ENCODE measurements around the gene MYO1D.

The MYO1D gene

DNA sequence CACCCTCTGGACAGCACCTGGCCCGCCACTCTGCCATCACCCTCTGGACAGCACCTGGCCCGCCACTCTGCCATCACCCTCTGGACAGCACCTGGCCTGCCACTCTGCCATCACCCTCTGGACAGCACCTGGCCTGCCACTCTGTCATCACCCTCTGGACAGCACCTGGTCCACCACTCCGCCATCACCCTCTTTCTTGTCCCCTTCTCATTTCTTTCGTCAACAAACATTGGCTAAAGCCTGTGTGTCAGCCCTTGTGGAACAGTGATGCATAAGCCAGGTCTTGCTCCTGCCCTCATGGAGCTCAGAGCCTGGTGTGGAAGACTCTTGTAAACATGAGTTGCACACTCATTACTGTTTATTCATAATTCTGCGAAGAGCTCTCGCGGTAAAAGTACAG, 358.9 kb downstream of the MYO1D start:
- no peak for DNase-seq (ENCODE audit: extremely low read depth in 1 of 2, low read depth in 1 of 2)

DNA sequence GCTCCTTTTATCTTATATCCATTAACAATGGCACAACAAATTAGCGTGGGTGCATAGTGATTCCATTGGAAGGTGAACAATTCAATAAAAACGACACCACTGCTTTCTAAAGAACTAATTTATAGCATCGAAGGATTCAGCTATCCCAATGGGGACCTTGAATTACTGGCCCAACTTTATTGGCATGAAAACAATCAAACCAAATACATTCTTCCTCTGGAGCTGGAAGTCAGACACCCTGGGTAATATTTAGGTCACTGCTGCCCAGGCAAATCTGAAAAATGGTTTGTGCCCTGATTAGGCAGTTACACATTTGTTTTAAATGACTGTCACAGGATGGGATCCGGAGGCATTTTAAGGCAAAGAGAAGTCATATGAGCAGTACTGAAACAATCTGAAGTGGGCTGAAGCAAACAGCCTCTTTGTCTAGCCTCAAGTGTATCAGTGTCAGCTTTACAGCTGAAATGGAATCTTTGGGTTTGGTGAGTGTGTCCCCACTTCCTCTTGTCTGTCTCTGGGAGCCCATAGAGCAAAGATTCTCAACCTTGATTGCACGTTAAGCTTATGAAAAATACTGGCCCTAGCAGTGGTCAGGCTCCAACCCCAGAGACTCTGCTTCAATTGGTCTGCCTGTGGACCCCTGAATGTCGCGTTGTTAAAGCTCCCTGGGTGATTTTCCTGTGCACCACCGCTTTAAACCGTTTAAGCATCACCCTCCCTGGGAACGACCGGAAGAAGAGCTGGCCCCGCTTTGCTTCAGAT, 359.8 kb downstream of the MYO1D start:
- DNase-seq (ENCODE audit: extremely low read depth in 1 of 2, low read depth in 1 of 2), result no peak

DNA sequence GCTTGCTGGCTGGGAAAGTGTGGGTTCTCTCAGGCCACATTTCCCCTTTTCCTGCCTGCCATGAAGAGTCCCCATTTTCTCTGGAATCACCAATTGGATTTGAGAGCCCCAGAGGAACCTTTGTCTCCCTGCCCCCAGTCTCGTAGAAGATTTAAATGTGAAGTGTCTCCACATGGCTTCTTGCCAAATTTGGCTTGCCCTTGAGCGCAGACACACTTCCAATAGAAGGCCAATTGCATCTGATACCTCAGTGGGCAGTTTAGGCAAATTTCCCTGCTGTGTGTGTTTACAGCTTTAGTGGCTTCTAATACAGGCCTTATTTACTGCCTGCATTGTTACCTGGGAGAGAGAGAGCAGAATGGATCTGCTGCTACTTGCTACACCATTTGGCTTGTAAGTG, 360.5 kb downstream of the MYO1D start:
- DNase-seq (ENCODE audit: extremely low read depth in 1 of 2, low read depth in 1 of 2), result no peak

DNA sequence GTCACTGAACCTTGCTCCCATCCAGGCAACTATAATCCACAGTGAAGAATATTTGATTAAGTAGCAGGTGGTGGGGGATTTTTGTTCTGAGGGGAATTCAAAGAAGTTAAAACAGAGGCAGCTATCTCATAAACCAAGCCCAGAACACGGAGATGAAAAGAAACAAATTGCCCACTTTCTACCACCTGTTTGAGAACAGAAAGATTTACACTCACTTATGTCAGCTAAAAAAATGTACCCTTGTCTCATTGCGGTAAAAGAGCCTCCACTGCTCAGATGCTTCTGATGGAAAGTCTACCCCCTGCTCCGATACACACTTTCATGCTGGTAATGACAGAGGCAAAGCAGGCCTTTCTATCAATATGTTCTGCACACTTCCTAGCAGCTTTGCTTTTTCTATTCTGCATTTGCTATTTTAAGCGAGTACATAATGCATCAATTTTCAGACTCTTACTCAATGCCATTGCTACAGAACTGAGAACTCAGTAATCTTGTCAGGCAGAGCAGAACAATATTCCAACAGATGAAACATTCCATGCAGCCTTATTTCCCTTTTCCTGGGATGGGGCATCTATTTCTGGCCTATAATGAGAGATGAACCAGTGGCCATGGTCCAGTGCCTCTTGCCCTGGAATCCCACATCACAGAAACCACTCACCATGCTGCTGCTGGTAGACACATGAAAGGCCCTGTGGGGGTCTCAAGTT, 361.1 kb downstream of the MYO1D start:
- no peak for DNase-seq (ENCODE audit: extremely low read depth in 1 of 2, low read depth in 1 of 2)

DNA sequence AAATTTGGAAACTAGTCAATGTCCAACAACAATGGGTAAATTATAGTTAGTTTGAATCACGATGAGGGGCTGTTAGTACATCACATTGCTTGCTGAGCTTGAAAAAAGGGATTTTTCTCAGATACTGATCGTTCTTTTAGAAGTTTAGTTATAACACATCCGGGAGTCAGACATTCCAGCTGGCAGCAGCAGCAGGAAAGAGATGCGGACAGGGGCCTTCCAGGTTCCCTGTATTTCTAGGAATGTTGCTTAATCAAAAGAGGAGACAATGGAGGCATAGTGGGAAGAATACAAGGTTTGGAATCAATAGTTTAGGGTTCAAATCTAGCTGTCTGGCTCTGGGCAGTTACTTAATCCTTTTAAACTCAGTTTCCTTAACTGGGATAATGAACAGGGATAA, 362.3 kb downstream of the MYO1D start:
- DNase-seq (ENCODE audit: extremely low read depth in 1 of 2, low read depth in 1 of 2), result no peak

DNA sequence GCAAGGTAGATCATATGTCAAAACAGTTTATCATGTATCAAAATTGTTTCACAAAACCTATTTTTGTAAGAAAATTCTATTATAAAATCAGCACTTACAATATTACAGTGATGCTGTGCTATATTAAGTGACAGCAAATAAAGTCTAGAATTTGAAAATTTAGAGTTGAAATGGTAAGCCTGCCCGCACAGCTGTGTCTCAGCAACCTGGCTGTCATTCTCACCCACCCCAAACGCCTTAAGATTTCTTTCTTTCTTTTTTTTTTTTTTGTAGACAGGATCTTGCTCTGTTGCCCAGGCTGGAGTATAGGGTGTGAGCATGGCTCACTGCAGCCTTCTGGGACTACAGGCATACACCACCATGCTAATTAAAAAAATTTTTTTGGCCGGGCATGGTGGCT, 363.3 kb downstream of the MYO1D start:
- DNase-seq (ENCODE audit: extremely low read depth in 1 of 2, low read depth in 1 of 2), result no peak

DNA sequence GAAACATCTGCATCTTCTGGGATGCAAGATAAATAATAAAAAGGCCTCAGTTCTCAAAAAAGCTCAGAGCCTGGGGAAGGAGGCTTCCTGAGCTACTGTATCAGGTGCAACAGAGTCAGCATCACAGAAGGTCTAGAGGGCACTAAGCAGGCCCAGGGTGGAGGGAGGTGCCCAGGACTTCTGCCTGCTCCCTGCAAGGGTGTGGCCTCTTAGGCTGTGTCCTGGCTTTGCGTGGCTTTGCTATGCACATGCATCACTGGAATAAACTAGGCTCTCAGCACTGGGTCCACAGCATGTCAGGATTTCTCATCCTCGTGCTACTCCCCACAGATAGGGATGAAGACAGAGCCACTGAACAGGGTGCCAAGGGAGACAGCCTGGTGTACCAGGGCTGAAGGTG, 364.6 kb downstream of the MYO1D start:
- no peak for DNase-seq (ENCODE audit: extremely low read depth in 1 of 2, low read depth in 1 of 2)

DNA sequence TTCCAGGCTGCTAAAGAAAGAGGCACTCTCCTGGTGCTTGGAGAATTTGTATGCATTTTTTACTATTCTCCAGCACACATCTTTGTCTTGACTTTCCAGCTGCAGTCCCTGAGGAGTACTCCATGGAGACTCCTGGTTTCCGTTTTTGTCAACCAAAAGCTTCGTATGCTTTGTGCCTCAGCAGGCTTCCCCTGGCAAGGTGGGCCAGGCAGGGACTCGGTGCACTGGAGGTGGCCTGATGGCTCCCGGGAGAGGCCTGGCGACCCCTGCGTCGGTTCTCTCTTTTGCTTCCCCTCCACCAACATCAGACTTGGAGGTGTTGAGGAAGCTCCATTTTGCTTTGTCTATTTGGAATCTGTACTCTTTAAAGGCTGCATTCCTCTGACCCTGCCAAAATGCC, 366.5 kb downstream of the MYO1D start:
- DNase-seq (ENCODE audit: extremely low read depth in 1 of 2, low read depth in 1 of 2), result no peak

DNA sequence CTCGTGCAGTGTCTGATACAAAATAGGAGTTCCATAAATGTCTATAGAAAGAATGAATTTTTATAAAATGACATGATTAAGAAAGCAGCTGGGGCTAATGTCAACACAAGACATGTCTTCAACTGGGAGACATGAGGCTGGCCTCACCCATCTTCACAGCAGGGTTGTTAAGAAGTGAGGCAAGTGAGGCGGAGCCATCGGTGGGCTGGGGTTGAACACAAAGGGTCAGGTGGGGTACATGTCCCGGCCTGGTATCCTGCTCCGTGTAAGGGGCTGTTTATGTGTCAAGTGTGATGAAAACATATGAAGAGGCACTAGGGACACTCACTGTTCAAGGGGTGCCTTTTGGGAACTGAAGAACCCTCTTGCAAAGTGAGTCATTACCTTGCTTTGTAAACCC, 368.0 kb downstream of the MYO1D start:
- DNase-seq (ENCODE audit: extremely low read depth in 1 of 2, low read depth in 1 of 2), result no peak

DNA sequence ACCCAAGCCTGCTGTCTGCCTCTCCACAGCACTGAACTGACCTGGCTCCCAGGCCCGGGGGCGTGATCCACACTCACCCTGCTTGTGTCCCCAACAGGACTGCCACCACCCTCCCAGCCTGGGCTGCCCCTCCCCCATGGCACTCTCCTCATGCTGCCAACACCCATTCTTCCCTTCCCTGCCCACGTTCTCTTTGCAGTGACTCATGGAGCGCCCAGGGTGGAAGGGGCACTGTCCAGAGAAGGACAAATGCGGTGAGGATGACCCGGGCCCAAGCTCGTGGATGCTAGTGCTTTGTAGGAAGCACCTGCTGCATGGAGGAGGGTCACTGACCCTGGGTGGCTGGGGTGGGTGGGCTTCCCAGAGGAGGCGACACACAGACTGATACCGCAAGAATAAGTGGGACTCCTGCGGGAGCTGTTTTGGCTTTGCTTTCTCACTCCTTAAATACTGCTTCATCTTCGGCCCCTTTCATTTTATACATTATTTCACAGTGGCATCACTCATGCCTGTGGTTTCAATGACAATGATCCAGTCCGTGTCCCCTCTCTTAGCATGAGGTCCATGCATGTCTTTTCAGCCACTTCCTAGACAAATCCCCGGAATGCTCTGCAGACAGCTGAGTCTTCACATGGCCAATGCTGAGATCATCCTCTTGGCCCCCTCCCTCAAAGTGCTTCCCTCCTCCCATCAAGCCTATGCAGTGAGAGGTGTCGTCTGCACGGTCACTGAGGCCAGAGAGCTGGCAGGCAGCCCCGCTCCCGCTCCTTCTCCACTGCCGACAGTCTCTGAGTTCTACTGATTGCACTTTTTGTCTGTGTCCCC, 372.5 kb downstream of the MYO1D start:
- no peak for DNase-seq (ENCODE audit: extremely low read depth in 1 of 2, low read depth in 1 of 2)

DNA sequence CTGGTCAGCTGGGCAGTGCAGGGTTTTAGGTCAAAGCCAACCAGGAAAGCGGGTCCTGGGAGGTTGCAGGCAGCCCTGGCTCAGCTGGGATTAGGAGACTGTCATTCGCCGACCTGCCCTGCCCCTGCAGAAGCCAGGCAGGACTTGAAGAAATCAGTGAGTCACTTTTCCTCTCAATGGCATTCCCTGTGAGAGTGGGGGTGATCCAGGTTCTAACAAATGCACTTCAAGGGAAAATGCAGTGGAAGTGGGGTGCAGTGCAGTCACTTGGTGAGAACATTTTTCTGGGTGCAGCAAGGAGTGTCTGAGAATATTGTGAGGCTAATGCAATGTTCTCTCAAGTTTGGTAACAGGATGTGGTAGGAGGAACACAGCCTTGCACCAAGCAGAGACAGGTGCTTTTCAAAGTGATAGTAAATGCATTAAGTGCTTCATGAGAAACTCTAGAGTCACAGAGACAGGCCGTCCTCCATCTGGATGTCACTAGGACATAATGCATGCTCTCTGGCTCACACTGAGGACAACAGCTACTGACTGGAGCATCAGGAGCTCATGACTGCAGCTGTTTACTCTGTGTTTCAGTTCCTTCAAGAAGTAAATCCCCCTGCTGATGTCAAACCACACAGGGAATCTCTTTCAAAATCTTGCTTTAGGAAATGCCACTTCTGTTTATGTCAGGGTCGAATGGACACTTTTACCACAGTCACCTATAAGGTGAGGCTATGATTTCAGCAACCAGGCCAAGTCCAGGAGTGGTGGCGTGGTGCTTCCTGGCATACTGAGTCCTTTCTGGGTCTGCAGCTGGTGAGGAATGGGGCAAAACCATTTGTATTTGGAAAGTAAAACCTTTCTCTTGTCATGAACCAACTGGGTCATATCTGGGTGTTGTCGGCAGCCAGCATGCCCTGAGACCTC, 373.4 kb downstream of the MYO1D start:
- no peak for DNase-seq (ENCODE audit: extremely low read depth in 1 of 2, low read depth in 1 of 2)

DNA sequence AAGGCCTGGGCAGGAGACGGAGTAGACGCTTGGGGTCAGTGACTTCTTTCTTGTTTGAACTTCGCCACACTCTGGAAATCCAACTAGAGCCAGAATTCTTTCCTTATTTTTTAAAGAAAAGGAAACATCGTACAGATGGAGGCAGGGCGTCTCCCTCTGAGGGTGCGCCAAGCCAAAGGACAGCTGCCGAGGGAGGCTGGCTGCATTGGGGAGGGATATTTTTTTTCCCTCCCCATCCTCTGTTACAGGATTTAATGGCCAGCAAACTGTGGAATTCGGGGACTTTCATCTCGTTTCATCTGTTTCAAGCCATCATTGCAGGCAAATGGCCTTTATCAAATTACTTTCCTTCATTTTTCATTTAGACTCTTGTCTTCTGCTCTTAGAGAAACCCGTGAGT, 374.2 kb downstream of the MYO1D start:
- DNase-seq (ENCODE audit: extremely low read depth in 1 of 2, low read depth in 1 of 2), result no peak

DNA sequence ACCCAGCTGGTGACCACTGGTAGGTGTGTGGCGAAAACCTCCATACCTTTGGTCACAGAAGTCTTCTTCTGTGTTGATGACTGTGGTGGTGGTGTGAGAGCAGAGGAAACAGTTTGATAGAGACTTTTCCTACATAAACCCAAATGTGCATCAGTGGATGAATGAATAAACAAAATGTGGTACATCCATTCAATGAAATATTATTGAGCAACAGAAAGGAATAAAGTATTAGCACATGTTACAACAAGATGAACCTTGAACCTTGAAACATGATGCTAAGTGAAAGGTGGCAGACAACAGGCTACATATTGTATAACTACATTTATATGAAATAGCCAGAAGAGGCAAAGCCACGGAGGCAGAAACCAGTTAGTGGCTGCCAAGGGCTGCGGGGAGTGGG, 374.9 kb downstream of the MYO1D start:
- DNase-seq (ENCODE audit: extremely low read depth in 1 of 2, low read depth in 1 of 2), result no peak

DNA sequence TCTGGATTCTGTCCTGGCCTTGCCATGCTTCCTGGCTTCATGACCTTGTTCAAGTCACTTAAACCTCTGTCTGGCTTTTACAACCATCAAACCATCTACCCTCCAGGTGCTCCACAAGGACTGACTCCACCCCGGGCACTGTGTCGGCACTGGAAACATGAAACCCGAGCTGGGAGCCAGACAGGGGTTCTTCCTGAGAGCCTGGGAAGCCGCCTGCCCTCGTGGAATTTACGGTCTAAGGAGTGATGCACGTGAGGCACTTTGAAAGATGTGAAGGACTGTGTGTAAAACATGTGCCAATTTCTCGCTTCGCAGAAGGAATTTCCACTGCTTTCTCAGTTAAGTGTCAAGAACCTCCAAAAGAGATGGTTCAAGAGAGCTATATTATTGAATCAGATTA, 378.5 kb downstream of the MYO1D start:
- DNase-seq (ENCODE audit: extremely low read depth in 1 of 2, low read depth in 1 of 2), result no peak

DNA sequence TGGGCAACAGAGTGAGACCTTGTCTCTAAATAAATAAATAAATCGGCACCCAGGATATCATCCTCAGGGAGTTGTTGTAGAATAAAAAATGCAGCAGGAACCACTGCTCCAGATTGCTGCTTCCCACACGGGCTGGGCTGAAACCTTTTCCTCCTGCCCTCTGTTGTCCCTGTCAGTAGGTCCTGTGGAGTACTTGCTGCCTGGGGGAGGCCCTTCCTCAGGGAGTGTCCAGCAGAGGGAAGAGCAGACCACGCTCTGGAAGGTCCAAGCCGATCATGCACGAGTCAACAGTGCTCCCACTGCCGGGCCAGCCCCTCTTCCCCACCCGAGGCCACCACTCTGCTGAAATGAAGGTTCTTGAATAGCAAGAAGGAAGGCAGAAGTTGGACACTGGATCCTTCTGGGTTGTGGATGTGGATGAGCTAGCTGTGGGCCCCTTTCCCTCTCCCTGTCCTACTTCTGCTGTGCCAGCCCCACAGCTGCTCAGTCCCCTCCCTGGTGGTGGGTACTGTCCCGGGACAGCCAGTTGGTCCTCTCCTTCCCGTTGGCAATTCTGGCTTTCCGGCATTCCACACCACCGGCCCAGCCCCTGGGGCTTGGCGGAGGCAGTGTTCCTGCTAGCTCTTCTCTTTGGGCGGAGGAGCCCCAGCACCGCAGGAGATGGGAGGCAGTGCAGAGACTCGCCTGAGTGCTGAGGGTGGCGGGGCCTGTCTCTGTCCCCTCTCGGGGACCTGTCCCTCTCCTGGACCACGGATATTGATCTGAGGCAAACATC, 379.3 kb downstream of the MYO1D start:
- DNase-seq (ENCODE audit: extremely low read depth in 1 of 2, low read depth in 1 of 2), result no peak

DNA sequence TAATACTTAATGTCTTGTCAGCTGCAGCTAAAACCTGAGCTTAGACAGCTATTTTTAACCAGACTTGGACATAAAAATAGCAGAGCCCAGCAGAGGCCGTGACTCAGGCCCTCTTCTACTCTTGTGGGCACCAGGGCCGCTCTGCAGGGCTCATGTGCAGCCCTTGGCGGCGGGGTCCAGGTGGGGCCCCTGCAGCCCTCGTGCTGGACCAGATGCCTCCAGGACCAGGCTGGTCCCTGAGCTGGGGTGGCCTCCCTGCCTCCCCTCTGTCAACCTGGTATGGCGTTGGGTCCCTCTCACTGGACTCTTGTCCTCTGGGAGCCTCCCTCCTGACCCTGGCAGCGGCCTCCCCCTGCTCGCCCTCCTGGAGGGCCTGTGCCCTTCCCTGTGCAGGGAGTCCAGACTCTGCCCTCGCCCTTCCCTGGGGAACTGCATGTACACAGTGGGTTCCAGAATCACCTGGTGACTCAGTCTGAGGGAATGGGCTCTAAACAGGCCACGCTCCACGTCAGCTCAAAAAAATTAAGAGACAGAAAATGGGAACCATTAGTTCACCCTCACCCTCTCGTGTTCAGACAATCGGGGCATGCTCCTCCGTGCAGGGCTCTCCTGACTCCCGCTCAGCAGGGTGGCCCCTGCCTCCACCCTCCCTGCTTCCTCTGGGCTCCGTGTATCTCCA, 380.4 kb downstream of the MYO1D start:
- no peak for DNase-seq (ENCODE audit: extremely low read depth in 1 of 2, low read depth in 1 of 2)

DNA sequence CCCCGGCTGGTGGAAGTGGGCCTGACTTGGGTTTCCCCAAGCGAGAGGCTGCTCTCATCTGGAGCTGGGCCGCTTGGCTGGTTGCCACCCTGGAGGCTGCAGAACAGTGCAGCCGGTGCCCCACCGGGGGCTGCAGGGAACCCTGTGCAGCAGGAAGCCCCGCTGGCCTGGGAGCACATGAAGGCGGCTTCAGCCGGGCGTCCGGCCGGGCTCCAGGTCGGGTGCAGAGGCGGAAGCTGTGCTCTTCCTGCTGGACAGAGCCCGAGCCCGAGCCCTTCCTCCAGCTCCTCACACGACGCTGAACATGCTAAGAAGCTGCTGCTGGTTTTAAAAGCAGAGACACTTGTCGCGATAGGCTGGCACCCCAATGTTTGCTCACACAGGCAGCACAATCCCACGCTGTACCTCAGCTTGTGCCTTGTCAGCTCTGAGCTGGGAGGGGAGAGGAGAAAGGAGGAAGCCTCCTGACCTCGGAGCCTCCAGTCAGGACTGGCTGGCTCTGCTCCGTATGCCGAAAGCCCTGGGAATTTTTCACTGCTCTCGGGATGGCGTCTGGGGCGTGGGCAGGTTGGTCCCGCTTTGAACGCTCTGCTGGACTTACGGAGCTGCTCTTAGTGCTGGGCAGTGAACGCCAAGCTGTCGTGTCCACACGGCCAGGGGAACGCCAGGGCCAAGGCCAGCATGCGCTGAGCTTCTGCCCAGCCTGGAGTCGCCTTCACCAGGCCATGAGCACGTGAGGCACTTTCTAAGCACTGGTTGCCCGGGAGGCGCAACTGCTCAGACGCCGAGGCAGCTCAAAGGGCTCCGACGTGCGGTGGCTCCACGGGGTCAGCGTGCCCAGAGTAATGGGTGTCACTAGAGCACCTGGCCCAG, 381.3 kb downstream of the MYO1D start:
- no peak for DNase-seq (ENCODE audit: extremely low read depth in 1 of 2, low read depth in 1 of 2)

DNA sequence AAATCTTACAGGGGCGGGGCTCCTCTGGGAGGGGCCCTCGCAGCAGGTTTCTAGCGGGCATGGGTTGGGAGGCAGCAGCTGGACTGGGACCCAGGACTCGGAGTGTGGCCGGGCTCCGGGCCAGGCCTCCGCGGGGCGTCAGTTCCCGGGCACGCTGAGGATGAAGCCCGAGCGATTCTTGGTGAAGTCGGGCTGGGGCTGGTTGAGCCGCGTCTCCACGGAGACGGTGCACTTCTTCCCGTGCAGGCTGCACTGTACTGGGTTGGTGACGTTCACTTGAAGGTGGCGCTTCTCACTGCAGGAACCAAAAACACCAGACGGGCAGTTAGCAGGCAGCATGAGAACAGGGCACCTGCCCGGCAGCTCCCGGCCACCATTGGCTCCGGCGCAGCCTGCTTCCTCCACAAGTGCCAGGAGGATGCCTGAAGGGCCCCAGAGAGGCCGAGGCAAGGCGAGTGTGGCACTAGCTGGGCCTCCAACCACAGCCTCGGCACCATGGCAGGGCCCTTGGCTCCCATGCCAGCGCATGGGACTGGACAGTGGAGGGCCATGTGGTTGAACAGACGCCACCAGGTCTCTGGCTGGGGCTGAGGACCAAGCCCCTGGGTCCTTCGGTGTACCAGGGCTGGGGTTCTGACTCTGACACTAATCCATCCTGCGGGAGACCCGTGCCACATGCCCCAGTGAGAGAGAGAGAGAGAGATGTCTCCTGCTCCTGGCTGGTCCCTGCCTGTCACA, 382.1 kb downstream of the MYO1D start:
- DNase-seq (ENCODE audit: extremely low read depth in 1 of 2, low read depth in 1 of 2), result no peak

Measured in stimulated activated CD8-positive, alpha-beta memory T cell treated with anti-CD3 and anti-CD28 coated beads, Interleukin-7, amount 100 ng/mL, for 48 hours (primary cell).